B cell (primary cell): Measurements from ENCODE around the gene STH.

Source experiments
- EZH2 ChIP-seq: IDR thresholded peaks from 2 replicates; pipeline ENCODE4 v1.6.1; 2012; ENCODE audit warnings: borderline replicate concordance, low read depth, mild to moderate bottlenecking, moderate library complexity, low read length; ENCODE audit not compliant: insufficient read depth, poor library complexity, severe bottlenecking
- TF ChIP-seq, protein P1 (sequence below): fragments of 200-600 bp; IDR thresholded peaks from one replicate; pipeline ENCODE4 v1.8.0; 2022; ENCODE audit warnings: antibody characterized with exemption, mild to moderate bottlenecking

DNA sequence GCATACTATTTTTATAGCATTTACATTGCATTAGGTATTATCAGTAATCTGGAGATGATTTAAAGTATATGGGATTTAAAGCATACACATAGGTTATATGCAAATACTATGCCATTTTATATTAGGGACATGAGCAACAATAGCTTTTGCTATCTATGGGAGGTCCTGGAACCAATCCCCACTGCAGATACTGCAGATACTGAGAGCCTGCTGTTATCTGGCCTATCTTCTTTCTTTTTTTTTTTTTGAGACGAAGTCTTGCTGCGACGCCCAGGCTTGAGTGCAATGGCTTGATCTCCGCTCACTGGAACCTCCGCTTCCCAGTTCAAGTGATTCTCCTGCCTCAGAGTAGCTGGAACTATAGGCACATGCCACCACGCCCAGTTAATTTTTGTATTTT, 37.4 kb downstream of the STH start:
- no peak for TF ChIP-seq EZH2
- TF ChIP-seq, protein P1, sequence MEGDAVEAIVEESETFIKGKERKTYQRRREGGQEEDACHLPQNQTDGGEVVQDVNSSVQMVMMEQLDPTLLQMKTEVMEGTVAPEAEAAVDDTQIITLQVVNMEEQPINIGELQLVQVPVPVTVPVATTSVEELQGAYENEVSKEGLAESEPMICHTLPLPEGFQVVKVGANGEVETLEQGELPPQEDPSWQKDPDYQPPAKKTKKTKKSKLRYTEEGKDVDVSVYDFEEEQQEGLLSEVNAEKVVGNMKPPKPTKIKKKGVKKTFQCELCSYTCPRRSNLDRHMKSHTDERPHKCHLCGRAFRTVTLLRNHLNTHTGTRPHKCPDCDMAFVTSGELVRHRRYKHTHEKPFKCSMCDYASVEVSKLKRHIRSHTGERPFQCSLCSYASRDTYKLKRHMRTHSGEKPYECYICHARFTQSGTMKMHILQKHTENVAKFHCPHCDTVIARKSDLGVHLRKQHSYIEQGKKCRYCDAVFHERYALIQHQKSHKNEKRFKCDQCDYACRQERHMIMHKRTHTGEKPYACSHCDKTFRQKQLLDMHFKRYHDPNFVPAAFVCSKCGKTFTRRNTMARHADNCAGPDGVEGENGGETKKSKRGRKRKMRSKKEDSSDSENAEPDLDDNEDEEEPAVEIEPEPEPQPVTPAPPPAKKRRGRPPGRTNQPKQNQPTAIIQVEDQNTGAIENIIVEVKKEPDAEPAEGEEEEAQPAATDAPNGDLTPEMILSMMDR = no peak
